HG03139 (cell line): ENCODE results near the gene EIF2A.

Source experiments
- ATAC-seq: cut with Tn5 transposase; IDR thresholded peaks from one replicate; pipeline ENCODE4 v1.9.1; 2021; ENCODE audit not compliant: unreplicated experiment

EIF2A gene

DNA sequence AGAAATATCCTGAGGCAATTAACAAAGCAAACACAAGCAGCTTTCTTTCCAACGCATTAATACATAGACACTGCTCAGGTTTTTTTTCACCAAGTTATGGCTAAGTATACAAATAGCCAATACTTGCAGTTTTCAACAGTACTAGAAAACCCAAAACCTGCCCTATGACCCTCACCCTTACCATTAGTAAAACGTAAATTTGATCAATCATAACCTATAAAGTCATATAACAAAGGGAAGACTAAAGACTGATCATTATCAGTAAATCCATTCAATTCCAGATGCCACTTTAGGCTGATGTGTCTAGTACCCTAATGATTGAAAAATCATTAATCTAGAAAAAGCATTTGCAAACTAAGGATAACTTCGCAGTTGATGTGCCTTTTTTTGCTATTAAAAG, 3.5 kb upstream of the EIF2A start:
- no peak for ATAC-seq

GRCh38 chr3:150543531-150543930, 3.1 kb upstream of the EIF2A start:
- ATAC-seq = no peak

GRCh38 chr3:150544041-150544440, 2.5 kb upstream of the EIF2A start:
- no peak for ATAC-seq

DNA sequence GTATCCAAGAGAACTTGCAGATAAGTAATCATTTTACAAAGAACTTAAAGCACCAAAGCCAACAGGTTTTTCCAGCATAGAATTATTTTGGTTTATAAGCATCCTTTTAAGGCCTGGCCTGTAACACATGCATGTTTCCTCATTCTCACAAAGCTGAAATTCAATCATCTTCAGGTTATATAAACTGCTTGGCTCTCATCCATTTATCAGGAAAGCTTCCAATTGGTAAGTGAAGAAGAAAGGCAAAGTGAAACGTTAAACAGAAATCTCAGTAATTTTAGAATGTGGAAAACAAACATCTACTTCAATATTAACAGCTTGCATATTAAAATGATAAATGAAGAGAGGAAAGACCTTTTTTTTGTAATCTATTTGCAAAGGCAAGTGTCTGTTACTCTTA, 1.9 kb upstream of the EIF2A start:
- no peak for ATAC-seq

DNA sequence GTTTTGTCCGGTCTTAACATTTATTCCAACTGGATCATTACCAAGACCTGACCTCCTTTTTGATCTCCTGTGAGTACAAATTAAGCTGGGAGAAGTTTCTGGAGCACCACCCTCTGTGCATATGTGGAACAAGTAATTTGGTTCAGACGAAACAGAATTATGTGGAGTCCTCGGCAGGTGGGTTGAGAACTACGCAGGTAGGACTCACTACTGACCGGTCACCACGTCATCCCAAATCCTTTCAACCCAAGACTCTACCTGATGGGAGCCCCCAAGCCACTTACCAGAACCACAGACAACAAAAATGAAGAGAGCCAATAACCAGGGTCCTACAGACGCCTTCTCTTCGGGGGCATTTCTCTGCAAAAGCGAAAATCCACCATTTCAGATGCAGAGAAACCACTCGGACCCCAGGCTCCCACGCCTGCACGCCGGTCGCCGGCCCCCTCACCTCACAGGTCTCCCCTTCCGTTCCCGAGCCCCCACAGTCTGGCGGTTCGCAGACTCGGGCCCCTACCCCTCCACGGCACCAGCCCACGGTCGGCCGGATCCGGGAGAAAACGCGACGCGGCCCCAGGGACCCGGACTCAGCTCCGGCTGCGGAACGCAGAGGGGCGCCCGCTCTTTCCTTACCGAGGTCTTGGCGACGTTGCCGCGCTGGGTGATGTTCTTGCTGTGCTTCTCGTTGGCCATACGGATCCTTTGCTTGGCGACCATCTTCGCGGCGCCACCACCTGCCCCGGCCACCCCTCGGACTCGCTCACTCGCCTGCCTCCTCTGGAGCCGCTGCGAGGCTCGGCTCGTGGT, 965 bp upstream of the EIF2A start:
- peak; percentile 11 for ATAC-seq

DNA sequence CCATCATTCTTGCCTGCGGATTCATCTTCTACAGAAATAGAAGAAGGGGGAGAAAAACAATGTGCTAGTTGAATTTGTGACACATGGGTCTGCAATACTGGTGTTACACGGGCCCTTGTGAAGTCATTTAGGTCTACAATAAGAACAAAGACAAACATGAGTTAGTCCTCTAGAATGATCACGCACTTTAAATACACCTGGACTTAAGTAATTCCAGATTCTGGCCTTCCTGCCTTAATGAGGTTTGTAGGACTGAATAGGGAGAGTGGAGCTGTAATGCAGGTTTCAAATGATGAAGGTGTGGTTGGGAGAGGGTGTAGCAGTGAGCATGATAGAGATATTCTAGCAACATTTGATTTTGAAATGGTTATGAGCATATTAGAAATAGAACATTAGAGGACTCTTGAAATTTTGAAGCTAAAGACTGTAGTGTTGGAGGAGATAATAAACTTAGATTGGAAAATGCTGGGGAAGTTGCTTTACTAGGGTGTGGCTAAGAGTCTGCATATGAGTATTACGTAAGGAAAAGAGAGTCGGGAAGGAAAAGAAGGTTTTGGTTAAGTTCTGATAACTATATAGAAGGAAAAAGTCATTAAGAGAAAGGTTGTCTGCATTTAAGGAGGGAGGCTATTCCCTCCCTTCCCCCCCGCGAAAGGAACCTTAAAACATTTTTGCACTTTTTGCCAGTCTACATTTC, 606 bp downstream of the EIF2A start:
- ATAC-seq = no peak

DNA sequence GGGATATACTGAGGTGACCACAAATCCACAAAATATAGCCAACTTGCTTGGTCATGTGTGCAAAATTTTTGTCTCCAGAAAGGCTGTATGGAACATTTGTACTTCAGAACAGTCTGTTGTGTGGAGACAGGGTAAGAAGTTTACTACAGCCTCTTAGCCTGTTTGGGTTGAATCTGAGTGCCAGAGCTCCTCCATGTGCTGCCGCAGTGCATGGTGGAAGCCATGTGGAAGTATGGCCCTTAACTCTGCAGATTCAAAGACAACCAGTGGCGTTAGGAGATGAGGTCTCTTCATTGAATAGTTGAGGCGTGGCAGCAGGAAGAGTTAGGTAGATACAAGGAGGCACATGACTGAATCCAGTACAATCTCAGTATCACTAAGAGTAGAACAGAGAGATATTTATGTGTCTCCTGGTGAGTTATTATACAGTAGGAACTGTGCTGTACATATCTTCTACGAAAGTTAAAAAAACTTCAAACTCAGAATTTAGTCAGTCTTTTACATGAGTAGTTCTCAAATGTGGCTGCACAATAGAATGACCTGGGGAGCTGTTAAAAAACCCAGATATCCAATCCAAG, 9.4 kb downstream of the EIF2A start:
- no peak for ATAC-seq

DNA sequence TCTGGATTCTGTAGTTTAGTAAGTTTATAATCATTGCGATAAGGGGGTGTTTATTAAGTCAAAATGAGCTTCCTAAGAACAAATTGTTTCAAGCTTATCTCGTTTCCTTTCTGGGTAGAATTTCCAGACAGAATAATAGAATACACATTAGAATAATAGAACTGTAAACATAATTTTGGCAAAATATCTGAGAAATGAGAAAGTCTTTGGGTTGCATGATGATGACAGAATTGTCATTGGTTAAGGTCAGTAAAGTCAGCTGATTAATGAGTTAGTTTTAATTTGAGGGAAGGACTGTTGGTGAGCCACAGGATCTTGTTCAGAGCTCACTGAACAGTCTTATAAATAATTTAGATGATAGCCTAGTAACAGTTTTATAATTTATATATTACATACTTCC, 10.2 kb downstream of the EIF2A start:
- ATAC-seq = no peak

DNA sequence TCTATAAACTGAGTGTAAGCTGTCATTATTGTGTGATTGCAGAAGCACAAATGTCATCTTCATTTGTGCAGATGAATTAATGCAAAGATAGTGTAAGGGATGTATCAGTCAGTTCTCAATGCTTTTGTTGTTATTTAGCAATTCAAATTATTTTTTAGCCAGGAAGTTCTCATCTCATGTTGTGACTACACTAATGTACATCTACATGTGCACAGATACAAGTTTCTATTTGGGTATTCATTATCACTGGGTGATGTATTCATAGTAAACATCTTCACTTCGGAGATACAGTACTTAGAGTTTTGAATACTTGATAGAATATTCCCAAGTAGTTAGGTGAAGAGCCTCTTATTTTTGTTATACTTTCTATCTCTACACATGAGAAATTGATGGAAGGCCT, 11.1 kb downstream of the EIF2A start:
- ATAC-seq = no peak

GRCh38 chr3:150564243-150564642, 17.7 kb downstream of the EIF2A start:
- ATAC-seq = no peak

- no peak for ATAC-seq
These were observed 20.7 kb downstream of the EIF2A start for GRCh38 chr3:150567328-150567727.

DNA sequence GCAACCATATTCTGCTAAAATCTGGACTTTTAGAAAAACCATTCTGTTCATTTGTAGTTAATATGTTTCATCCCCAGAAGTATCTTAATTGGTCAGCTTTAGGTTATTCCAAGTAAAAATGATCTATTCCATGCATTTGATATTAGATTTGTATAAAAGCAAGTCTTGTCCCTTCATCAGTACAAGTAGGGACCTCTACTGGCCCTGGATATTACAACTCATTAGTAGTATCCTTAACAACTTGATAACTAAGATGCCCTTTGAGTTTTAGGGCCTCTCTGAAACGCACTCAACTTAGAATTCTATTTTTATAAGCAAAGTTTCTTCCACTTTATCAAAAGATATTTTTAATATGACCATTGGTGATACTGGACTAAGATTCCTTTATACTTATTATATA, 31.3 kb downstream of the EIF2A start:
- ATAC-seq = no peak

GRCh38 chr3:150581174-150581573, 34.6 kb downstream of the EIF2A start:
- no peak for ATAC-seq

GRCh38 chr3:150582620-150583019, 36.0 kb downstream of the EIF2A start:
- ATAC-seq = no peak

- ATAC-seq = peak; percentile 61
These were observed 36.4 kb downstream of the EIF2A start for GRCh38 chr3:150583028-150583427.

GRCh38 chr3:150588027-150588830, 41.6 kb downstream of the EIF2A start:
- no peak for ATAC-seq

DNA sequence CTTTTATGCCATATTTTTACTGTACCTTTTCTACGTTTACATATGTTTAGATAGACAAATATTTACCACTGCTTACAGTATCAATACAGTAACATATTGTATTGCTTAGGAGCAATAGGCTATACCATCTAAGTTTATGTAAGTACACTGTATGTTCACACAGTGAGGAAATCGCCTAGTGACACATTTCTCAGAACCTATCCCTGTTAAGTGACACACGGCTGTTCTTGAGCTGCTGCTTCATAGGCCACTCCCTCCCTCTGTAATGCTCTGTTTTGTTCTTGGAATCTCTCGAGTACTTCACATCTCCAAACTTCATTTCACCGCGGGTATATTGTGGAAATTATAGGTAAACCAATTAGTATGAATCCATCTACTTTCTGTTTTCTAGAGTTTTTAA, 43.2 kb downstream of the EIF2A start:
- no peak for ATAC-seq

DNA sequence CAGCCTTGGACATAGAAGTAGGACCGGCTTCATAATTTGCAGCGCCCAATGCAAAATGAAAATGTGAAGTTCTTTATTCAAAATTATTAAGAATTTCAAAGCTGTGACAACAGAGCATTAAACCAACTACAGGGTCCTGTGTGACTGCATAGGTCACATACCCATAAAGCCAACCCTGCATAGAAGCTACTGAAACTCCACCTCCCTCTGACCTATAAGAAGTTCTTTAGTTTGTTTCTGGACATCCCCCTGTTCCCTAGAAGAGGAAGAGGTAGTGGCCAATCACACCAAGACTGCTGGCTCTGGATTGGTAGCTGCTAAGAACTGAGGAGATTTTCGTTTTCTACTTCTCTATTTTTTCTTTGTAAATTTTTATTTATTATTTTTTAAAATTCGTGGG, 47.6 kb downstream of the EIF2A start:
- no peak for ATAC-seq

DNA sequence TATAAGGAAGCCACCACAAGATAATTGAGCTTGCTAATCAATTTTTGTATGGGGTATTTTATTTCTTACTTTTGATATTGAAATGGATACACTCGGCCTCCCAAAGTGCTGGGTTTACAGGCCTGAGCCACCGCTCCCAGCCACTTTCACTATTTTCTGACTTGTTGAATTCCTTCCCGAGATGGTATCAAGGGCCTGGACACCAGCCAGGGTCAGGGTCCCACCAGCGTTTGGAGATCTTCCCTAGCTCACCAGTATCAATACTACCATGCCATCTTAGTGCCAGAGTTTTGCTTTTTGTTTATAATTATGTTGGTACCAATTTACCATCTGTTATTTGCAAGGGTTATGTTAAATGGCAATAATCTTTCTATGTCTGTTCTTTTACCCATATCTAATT, 51.1 kb downstream of the EIF2A start:
- ATAC-seq = no peak

- ATAC-seq = no peak
These were observed 53.2 kb downstream of the EIF2A start for GRCh38 chr3:150599611-150600297.
